Esophagus (tissue), 2 donors: Measurements from ENCODE around the gene HMGA1. TPM values are rescaled to one million over a fixed set of nuclear protein-coding genes. Genes with fewer than 3 reads are reported as not detected.

ENCODE experiments used
- H3K27ac ChIP-seq, 2 donors: one replicate each; pipeline ENCODE4 v1.5.1; 2013; ENCODE audit warnings: low read depth in 2 of 2, mild to moderate bottlenecking in 2 of 2, inconsistent platforms in 1 of 2, low read length in 1 of 2, moderate library complexity in 1 of 2
- H3K27me3 ChIP-seq, 2 donors: one replicate each; pipeline ENCODE4 v1.6.1; 2013; ENCODE audit warnings: low read length in 2 of 2, control low read depth in 1 of 2, mild to moderate bottlenecking in 1 of 2; ENCODE audit not compliant: insufficient read depth in 2 of 2, control insufficient read depth in 1 of 2
- H3K36me3 ChIP-seq, 2 donors: one replicate each; pipeline ENCODE4 v1.6.1; 2013; ENCODE audit warnings: low read length in 1 of 2; ENCODE audit not compliant: control insufficient read depth in 2 of 2, insufficient read depth in 2 of 2
- H3K4me1 ChIP-seq, 2 donors: one replicate each; pipeline ENCODE4 v1.6.1; 2013; ENCODE audit warnings: low read length in 1 of 2; ENCODE audit not compliant: control insufficient read depth in 2 of 2, insufficient read depth in 2 of 2
- H3K4me3 ChIP-seq, 2 donors: one replicate each; pipeline ENCODE4 v1.5.1; 2013; ENCODE audit warnings: low read length in 2 of 2, mild to moderate bottlenecking in 2 of 2, low read depth in 1 of 2, moderate library complexity in 1 of 2
- H3K9me3 ChIP-seq, 2 donors: one replicate each; pipeline ENCODE4 v1.6.1; 2013; ENCODE audit warnings: mild to moderate bottlenecking in 2 of 2, low read depth in 1 of 2, low read length in 1 of 2, moderate library complexity in 1 of 2; ENCODE audit not compliant: control insufficient read depth in 2 of 2, insufficient read depth in 1 of 2
- WGBS, 2 donors: extraction: QIAGEN DNeasy Blood & Tissue Kit; methylation state at CpG; one replicate each; pipeline ENCODE4 v1.1.7; 2013; 5-methylcytosine and 5-hydroxymethylcytosine counted together
- polyA plus RNA-seq, 2 donors: library from polyadenylated mRNA; stranded (reverse); fragments of 200-250 nt; gene quantifications; one replicate each; pipeline ENCODE4 v1.2.3, GENCODE V29; 2013
- donor health status: healthy with polysubstance abuse.
- donor health status: Bipolar disorder and iron deficiency.

The HMGA1 gene
- polyA plus RNA-seq, 2 donors, result 202 to 211 TPM

DNA sequence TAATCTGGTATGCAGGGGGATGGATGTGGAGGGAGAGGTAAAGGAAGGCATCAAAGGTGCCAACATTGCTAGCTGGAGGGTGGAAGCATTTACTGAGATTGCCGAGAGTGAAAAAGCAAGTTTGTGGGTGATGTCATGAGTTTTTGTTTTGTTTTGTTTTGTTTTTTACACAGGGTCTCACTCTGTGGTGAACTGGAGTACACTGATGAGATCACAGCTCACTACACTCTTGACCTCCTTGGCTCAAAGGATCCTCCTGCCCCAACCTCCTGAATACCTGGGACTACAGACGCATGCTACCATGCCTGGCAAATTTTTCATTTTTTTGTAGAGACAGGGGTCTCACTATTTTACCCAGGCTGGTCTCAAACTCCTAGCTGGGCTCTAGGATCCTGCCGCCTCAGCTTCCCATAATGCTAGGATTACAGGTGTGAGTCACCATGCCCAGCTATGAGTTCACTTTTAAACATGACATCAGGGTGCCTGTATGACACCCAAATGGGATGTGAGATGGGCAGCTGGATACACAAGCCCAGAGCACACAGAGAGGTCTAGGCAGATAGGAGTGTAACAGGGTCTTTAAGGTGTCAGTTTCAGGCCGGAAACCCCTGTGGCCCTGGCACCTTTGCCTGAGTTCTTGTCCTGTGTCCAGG, 35.1 kb upstream of the HMGA1 start:
- Histone ChIP-seq H3K36me3 (no peaks in the 10 kb centered on the region), H3K27ac (no peak overlapping the region), H3K9me3 (no peaks in the 10 kb centered on the region), H3K27me3 (no peaks in the 10 kb centered on the region), H3K4me3 (no peak overlapping the region), H3K4me1 (peaks cover 0 to 5% of the 10 kb centered on the region in 2 donors)
- WGBS, 2 donors, result 83 to 88% methylated on average over 4 of the region's 4 CpGs

DNA sequence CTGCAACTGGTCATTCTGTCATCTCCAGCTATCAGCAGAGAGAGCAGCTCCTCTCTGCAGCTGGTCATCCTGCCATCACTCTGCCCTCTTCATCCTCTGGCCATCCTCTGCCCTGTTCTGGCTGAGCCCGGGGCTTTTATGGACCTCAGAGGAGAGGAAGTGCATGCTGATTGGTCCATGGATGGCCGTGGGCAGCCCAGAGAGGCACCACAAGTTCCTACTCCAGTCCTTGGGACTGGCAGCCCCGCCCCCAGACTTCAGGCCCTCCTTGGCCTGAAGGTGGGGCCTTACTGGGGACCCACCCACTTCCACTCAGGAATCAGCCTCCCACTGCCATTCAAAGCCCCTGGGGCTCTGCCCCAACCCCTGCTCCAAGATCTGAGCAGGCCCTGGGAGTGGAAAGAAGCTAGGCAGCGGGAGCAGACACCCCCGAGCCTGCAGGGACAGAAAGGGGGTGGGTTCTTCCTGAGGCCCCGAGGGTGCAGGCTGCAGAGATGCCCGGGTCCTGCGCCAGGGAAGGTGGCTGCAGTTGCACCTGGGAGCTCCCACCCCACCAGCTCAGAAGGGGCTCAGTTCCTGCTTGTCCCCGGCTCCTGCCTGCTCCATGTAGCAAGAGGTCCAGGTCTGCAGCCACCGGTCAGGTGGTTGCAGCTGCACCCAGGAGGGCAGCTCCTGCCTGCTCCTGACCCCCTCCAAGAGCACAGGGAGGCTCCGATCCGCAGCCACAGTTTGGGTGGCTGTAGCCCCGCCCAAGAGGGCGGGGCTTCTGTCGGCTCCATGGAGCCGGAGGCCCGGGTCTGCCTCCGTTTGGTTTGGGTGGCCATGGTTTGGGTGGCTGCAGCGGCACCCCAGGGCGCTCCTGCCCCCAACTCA, 34.1 kb upstream of the HMGA1 start:
- 78 to 84% methylated on average over 19 to 20 of the region's 20 CpGs for WGBS, 2 donors
- Histone ChIP-seq H3K36me3 (no peaks in the 10 kb centered on the region), H3K4me1 (peaks cover 0 to 2% of the 10 kb centered on the region in 2 donors), H3K9me3 (no peaks in the 10 kb centered on the region), H3K27ac (no peak overlapping the region), H3K27me3 (no peaks in the 10 kb centered on the region), H3K4me3 (no peak overlapping the region)

DNA sequence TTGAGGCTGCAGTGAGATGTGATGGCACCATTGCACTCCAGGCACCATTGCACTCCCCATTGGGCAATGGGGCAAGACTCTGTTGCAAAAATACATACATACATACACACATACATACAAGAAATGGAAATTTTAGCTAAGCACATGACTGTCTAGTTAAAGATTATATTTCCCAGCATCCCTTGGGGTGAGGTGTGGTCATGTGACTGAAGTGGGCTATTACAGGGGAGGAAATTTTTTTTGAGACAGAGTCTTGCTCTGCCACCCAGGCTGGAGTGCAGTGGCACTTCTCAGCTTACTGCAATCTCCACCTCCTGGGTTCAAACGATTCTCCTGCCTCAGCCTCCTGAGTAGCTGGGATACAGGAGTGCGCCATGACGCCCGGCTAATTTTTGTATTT, 32.0 kb upstream of the HMGA1 start:
- no peaks in the 10 kb centered on the region for H3K27me3 ChIP-seq
- 88 to 96% methylated on average over 4 of the region's 4 CpGs for WGBS, 2 donors
- no peak overlapping the region for H3K4me3 ChIP-seq
- peaks cover 0 to 2% of the 10 kb centered on the region in 2 donors for H3K4me1 ChIP-seq
- no peak overlapping the region for H3K27ac ChIP-seq
- no peaks in the 10 kb centered on the region for H3K9me3 ChIP-seq
- no peaks in the 10 kb centered on the region for H3K36me3 ChIP-seq

DNA sequence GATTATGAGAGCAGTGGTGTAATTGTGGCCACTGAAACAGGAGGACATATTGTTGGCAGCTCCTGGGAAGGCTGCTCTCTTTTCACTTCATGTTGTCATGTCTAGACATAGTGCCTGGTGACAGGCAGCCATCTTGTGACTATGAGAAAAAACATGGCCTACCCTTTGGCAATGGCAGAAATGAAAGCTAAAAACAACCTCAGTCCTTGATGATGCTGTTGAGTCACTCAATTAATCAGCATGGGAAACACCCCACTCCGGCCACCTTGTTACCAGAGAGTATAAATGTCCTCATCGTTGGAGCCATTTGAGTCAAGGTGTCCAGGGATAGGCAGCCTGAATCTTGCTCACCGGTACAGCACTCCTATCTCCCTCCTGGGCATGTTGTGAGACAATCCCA, 31.2 kb upstream of the HMGA1 start:
- Histone ChIP-seq H3K9me3 (no peaks in the 10 kb centered on the region), H3K4me3 (no peak overlapping the region), H3K27ac (peak overlapping the region in 1 of 2 donors; percentile 35), H3K36me3 (no peaks in the 10 kb centered on the region), H3K27me3 (no peaks in the 10 kb centered on the region), H3K4me1 (peaks cover 0 to 2% of the 10 kb centered on the region in 2 donors)
- 81 to 84% methylated on average over 3 of the region's 3 CpGs for WGBS, 2 donors

DNA sequence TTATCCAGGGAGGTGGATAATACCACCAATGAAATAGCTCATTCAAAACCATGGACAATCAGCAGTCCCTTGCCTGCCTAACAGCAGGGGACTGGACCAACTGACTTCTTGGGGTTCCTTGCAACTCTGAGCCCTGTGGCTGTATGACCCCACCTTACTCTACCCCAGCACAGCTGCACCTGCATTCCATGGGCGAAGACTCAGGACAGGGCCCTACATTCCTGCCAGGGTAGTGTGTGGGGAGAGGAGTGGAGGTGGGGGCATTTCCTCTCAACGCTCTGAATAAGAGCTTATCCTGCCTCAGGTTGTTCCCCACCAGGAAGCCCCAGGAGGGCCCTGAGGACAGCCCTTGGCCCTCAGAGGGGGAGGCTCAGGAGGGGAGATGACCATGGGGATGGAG, 30.8 kb upstream of the HMGA1 start:
- Histone ChIP-seq H3K27ac (no peak overlapping the region), H3K4me3 (no peak overlapping the region), H3K27me3 (no peaks in the 10 kb centered on the region), H3K36me3 (no peaks in the 10 kb centered on the region), H3K4me1 (no peaks in the 10 kb centered on the region), H3K9me3 (no peaks in the 10 kb centered on the region)
- WGBS, 2 donors, result 83 to 88% methylated on average over 2 of the region's 2 CpGs

DNA sequence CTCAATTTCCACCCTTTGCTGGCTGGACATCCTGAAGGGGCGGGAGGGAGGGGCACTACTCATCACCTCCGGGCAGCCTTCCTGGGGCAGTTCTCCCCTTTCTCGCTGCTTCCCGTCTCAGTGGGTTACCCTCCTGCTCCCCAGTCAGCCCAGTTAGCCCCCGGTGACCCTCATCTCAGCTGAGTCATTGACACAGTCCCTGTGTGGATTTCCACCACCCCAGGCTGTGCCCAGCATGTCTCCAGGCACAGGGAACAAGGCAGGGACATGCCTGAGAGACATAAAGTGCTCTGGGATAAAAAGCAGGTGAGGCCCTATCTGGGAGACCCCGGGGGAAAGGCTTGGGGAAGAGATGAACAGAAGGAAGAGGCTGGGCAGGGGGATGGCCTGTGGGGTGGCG, 29.9 kb upstream of the HMGA1 start:
- WGBS, 2 donors, result 74% methylated on average over 7 of the region's 7 CpGs
- no peaks in the 10 kb centered on the region for H3K4me1 ChIP-seq
- no peaks in the 10 kb centered on the region for H3K36me3 ChIP-seq
- H3K27me3 ChIP-seq, result no peaks in the 10 kb centered on the region
- H3K9me3 ChIP-seq, result no peaks in the 10 kb centered on the region
- no peak overlapping the region for H3K4me3 ChIP-seq
- H3K27ac ChIP-seq, result no peak overlapping the region

DNA sequence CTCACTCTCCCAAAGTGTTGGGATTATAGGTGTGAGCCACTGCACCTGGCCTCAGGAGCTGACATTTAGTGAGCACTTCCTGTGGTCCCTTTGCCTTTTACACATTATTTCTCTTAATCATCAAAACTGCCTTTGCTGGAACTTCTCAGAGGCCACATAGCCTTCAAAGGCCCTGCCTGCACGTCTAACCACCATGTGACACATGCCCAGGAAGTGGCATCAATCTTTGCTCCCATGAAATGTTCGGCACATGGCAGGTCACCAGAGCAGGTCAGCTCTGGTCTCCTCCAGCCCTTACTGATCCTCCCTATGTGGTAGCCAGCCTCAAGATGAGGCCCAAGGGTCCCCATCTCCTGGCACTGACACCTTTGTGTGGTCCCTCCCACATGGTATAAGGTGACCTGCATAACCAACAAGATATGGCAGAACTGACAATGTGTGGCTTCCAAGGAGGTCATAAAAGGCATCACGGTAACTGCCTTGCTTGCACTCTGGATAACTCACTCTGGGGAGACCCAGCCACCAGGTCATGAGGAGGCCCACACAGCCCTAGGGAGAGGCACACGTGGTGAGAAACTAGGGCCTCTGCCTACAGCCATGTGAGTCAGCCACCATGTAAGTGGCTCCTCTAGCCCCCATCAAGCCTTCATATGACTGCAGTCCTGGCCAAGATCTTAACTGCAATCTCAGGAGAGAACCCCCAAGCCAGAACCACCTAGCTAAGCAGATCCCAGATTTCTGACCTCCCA, 28.8 kb upstream of the HMGA1 start:
- no peak overlapping the region for H3K27ac ChIP-seq
- no peaks in the 10 kb centered on the region for H3K4me1 ChIP-seq
- H3K9me3 ChIP-seq, result no peaks in the 10 kb centered on the region
- no peak overlapping the region for H3K4me3 ChIP-seq
- 77 to 81% methylated on average over 4 of the region's 4 CpGs for WGBS, 2 donors
- H3K27me3 ChIP-seq, result no peaks in the 10 kb centered on the region
- H3K36me3 ChIP-seq, result no peaks in the 10 kb centered on the region

DNA sequence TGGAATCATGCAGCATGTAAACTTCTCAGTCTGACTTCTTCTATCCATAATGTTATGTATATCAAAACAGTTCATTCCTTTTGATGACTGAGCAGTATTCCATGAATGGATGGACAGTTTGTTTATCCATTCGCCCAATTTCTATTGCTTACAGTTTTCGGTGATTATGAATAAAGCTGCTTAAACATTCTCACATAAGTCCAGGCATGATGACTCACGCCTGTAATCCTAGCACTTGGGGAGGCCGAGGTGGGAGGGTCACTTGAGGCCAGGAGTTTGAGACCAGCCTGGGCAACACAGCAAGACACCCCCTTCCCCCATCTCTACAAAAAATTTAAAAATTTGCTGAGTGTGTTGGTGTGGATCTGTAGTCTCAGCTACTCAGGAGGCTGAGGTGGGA, 22.9 kb upstream of the HMGA1 start:
- WGBS, 2 donors, result 76 to 79% methylated on average over 4 of the region's 4 CpGs
- no peaks in the 10 kb centered on the region for H3K36me3 ChIP-seq
- no peak overlapping the region for H3K4me3 ChIP-seq
- no peaks in the 10 kb centered on the region for H3K4me1 ChIP-seq
- H3K27me3 ChIP-seq, result no peaks in the 10 kb centered on the region
- no peaks in the 10 kb centered on the region for H3K9me3 ChIP-seq
- H3K27ac ChIP-seq, result no peak overlapping the region

DNA sequence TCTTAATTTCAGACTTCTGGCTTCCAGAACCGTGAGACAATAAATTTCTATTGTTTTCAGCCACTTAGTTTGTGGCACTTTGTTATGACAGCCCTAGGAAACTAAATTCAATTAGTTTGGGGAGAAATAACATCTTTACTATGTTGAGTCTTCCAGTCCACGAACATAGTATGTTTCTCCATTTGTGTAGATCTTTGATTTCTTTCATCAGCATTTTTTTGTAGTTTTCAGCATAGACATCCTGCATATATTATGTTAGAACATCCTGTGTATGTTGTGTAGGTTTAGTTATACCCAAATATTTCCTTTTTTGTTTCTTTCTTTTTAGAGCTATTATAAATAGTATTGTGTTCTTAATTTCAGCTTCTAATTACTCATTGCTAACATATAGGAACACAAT, 18.0 kb upstream of the HMGA1 start:
- 51 to 58% methylated on average over 2 of the region's 2 CpGs for WGBS, 2 donors
- H3K4me1 ChIP-seq, result peaks cover 0 to 7% of the 10 kb centered on the region in 2 donors
- no peaks in the 10 kb centered on the region for H3K9me3 ChIP-seq
- H3K36me3 ChIP-seq, result no peaks in the 10 kb centered on the region
- H3K27me3 ChIP-seq, result no peaks in the 10 kb centered on the region
- H3K27ac ChIP-seq, result no peak overlapping the region
- H3K4me3 ChIP-seq, result no peak overlapping the region
